WTC11 (cell line): ENCODE measurements around the gene NTRK3. TPM values are rescaled to one million over a fixed set of nuclear protein-coding genes. Genes with fewer than 3 reads are reported as not detected.

Experiments used
- ATAC-seq: fragments of 200-7000 bp; cut with Tn5 transposase; 2 replicates; pipeline ENCODE4 v1.10.0; 2021; ENCODE audit warnings: mild to moderate bottlenecking, moderate library complexity
- CTCF ChIA-PET: fragments of 300-600 bp; sonication (Branson Sonifier 250); formaldehyde crosslinking; loops from one replicate; lab custom pipeline; 2021; ENCODE audit warnings: antibody characterized with exemption; lab: Charles Lee
- POLR2A ChIA-PET: fragments of 350-600 bp; sonication (Branson Sonifier 250); formaldehyde crosslinking; loops from one replicate; lab custom pipeline; 2021; ENCODE audit warnings: antibody characterized with exemption; lab: Charles Lee
- DNase-seq: peaks from one replicate; pipeline ENCODE4 v3.0.0; 2021; ENCODE audit warnings: low spot score
- H3K27ac Mint-ChIP-seq: 2 replicates; pipeline ENCODE4 v1.8.0; 2021; ENCODE audit warnings: mixed read lengths
- H3K27me3 Mint-ChIP-seq: 2 replicates; pipeline ENCODE4 v1.8.0; 2021; ENCODE audit warnings: low read depth, mild to moderate bottlenecking, moderate library complexity, mixed read lengths
- H3K36me3 Mint-ChIP-seq: 2 replicates; pipeline ENCODE4 v1.8.0; 2021; ENCODE audit warnings: mixed read lengths
- H3K4me1 Mint-ChIP-seq: 2 replicates; pipeline ENCODE4 v1.8.0; 2022; ENCODE audit warnings: mixed read lengths
- H3K4me3 Mint-ChIP-seq: 2 replicates; pipeline ENCODE4 v1.8.0; 2021; ENCODE audit warnings: mild to moderate bottlenecking, moderate library complexity, mixed read lengths
- H3K9me3 Mint-ChIP-seq: 2 replicates; pipeline ENCODE4 v1.8.0; 2021; ENCODE audit warnings: mixed read lengths
- AFF4 ChIP-seq: sonication (generic); formaldehyde crosslinking; IDR thresholded peaks from 2 replicates; pipeline ENCODE4 v1.8.1; 2023; ENCODE audit warnings: mild to moderate bottlenecking, missing genetic modification reagents, borderline replicate concordance
- ARID4B ChIP-seq: sonication (generic); formaldehyde crosslinking; IDR thresholded peaks from 2 replicates; pipeline ENCODE4 v1.8.0; 2023; ENCODE audit warnings: missing genetic modification reagents, mild to moderate bottlenecking, borderline replicate concordance
- ATF1 ChIP-seq: sonication (generic); formaldehyde crosslinking; IDR thresholded peaks from 2 replicates; pipeline ENCODE4 v1.8.1; 2023; ENCODE audit warnings: mild to moderate bottlenecking, moderate library complexity, missing genetic modification reagents
- CREM ChIP-seq: sonication (generic); formaldehyde crosslinking; IDR thresholded peaks from 2 replicates; pipeline ENCODE4 v1.8.1; 2022; ENCODE audit warnings: mild to moderate bottlenecking, missing genetic modification reagents, moderate library complexity
- ETV6 ChIP-seq: sonication (generic); formaldehyde crosslinking; IDR thresholded peaks from 2 replicates; pipeline ENCODE4 v1.8.1; 2022; ENCODE audit warnings: mild to moderate bottlenecking, missing genetic modification reagents
- FOXJ3 ChIP-seq: sonication (generic); formaldehyde crosslinking; IDR thresholded peaks from 2 replicates; pipeline ENCODE4 v1.9.0; 2021; ENCODE audit warnings: missing genetic modification reagents, mild to moderate bottlenecking, borderline replicate concordance
- FOXP1 ChIP-seq: sonication (generic); formaldehyde crosslinking; IDR thresholded peaks from 2 replicates; pipeline ENCODE4 v1.8.0; 2022; ENCODE audit warnings: missing genetic modification reagents, mild to moderate bottlenecking, moderate library complexity, borderline replicate concordance
- KAT7 ChIP-seq: sonication (generic); formaldehyde crosslinking; IDR thresholded peaks from 2 replicates; pipeline ENCODE4 v1.8.1; 2023; ENCODE audit warnings: missing genetic modification reagents, mild to moderate bottlenecking, borderline replicate concordance
- OVOL2 ChIP-seq: fragments of 250-450 bp; sonication (Bioruptor Pico); IDR thresholded peaks from 2 replicates; pipeline ENCODE4 v1.9.0; 2021; ENCODE audit warnings: mild to moderate bottlenecking, borderline replicate concordance
- RORB ChIP-seq: fragments of 250-450 bp; sonication (Bioruptor Pico); IDR thresholded peaks from 2 replicates; pipeline ENCODE4 v1.9.0; 2021; ENCODE audit warnings: mild to moderate bottlenecking
- SMAD4 ChIP-seq: sonication (generic); formaldehyde crosslinking; IDR thresholded peaks from 2 replicates; pipeline ENCODE4 v1.8.0; 2022; ENCODE audit warnings: mild to moderate bottlenecking, missing genetic modification reagents
- TEAD4 ChIP-seq: sonication (generic); formaldehyde crosslinking; IDR thresholded peaks from 2 replicates; pipeline ENCODE4 v1.8.0; 2022; ENCODE audit warnings: mild to moderate bottlenecking, missing genetic modification reagents
- total RNA-seq: library from RNA; stranded (reverse); gene quantifications from 3 replicates; pipeline ENCODE4 v1.2.3, GENCODE V29; 2021
- TF ChIP-seq, protein P1 (sequence below): sonication (generic); formaldehyde crosslinking; IDR thresholded peaks from 2 replicates; pipeline ENCODE4 v1.8.1; 2022; ENCODE audit warnings: low read depth, missing genetic modification reagents, borderline replicate concordance
- TF ChIP-seq, protein P2 (sequence below): fragments of 250-450 bp; sonication (Bioruptor Pico); IDR thresholded peaks from 2 replicates; pipeline ENCODE4 v1.8.0; 2021; ENCODE audit warnings: mild to moderate bottlenecking
- TF ChIP-seq, protein P3 (sequence below): sonication (generic); formaldehyde crosslinking; IDR thresholded peaks from 2 replicates; pipeline ENCODE4 v1.8.1; 2023; ENCODE audit warnings: mild to moderate bottlenecking, missing genetic modification reagents, moderate library complexity
- TF ChIP-seq, protein P4 (sequence below): fragments of 250-450 bp; sonication (Bioruptor Pico); IDR thresholded peaks from 2 replicates; pipeline ENCODE4 v1.9.0; 2021; ENCODE audit warnings: moderate library complexity, mild to moderate bottlenecking, inconsistent platforms, borderline replicate concordance
- TF ChIP-seq, protein P5 (sequence below): sonication (generic); formaldehyde crosslinking; IDR thresholded peaks from 2 replicates; pipeline ENCODE4 v1.8.1; 2023; ENCODE audit warnings: mild to moderate bottlenecking, missing genetic modification reagents, moderate library complexity

NTRK3 gene
- total RNA-seq, 1 experiment from 2014 or later = 12.3 TPM

DNA sequence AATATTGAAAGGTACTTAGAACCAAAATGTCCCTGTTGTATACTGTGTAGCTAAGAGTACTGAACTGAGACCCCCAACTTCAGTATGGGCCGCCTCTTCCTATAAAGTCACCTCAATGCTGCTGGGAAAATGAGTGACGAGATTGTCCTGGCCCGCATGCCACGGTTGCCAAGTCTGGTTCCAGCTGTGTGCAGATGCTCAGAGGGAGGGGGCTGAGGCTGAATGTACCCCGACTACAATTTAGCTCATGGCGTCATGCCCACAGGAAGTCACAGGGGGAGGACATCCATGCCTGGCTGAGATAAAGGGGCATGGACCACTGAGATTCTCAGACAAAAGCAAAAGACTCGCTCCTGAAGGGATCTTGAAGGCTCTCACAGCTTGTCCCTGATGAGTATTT, 271.1 kb downstream of the NTRK3 start (continued):
- TF ChIP-seq, protein P1, sequence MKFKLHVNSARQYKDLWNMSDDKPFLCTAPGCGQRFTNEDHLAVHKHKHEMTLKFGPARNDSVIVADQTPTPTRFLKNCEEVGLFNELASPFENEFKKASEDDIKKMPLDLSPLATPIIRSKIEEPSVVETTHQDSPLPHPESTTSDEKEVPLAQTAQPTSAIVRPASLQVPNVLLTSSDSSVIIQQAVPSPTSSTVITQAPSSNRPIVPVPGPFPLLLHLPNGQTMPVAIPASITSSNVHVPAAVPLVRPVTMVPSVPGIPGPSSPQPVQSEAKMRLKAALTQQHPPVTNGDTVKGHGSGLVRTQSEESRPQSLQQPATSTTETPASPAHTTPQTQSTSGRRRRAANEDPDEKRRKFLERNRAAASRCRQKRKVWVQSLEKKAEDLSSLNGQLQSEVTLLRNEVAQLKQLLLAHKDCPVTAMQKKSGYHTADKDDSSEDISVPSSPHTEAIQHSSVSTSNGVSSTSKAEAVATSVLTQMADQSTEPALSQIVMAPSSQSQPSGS (CRISPR knock-in tag) = no peak
- TF ChIP-seq ETV6 (no peak), FOXP1 (CRISPR knock-in tag) (no peak), AFF4 (CRISPR knock-in tag) (no peak), OVOL2 (no peak), SMAD4 (CRISPR knock-in tag) (no peak)
- TF ChIP-seq, protein P2, sequence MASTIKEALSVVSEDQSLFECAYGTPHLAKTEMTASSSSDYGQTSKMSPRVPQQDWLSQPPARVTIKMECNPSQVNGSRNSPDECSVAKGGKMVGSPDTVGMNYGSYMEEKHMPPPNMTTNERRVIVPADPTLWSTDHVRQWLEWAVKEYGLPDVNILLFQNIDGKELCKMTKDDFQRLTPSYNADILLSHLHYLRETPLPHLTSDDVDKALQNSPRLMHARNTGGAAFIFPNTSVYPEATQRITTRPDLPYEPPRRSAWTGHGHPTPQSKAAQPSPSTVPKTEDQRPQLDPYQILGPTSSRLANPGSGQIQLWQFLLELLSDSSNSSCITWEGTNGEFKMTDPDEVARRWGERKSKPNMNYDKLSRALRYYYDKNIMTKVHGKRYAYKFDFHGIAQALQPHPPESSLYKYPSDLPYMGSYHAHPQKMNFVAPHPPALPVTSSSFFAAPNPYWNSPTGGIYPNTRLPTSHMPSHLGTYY = no peak

- Mint-ChIP-seq H3K27me3 (no peaks in the 10 kb centered on the region), H3K36me3 (no peaks in the 10 kb centered on the region), H3K27ac (no peak overlapping the region), H3K4me1 (no peaks in the 10 kb centered on the region), H3K9me3 (peaks cover 9% of the 10 kb centered on the region; the same call in 1 of the 2 replicates), H3K4me3 (no peak overlapping the region)
- ChIA-PET CTCF (no interaction called here), POLR2A (no interaction called here)
- TF ChIP-seq AFF4 (CRISPR knock-in tag) (no peak), TEAD4 (CRISPR knock-in tag) (no peak), KAT7 (CRISPR knock-in tag) (no peak), CREM (no peak), RORB (CRISPR knock-in tag) (no peak), ARID4B (no peak), FOXJ3 (CRISPR knock-in tag) (no peak), ATF1 (CRISPR knock-in tag) (no peak)
- TF ChIP-seq, protein P3, sequence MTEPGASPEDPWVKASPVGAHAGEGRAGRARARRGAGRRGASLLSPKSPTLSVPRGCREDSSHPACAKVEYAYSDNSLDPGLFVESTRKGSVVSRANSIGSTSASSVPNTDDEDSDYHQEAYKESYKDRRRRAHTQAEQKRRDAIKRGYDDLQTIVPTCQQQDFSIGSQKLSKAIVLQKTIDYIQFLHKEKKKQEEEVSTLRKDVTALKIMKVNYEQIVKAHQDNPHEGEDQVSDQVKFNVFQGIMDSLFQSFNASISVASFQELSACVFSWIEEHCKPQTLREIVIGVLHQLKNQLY (CRISPR knock-in tag) = no peak
- TF ChIP-seq, protein P4, sequence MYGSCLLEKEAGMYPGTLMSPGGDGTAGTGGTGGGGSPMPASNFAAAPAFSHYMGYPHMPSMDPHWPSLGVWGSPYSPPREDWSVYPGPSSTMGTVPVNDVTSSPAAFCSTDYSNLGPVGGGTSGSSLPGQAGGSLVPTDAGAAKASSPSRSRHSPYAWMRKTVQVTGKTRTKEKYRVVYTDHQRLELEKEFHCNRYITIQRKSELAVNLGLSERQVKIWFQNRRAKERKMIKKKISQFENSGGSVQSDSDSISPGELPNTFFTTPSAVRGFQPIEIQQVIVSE (CRISPR knock-in tag) = no peak
- TF ChIP-seq, protein P5, sequence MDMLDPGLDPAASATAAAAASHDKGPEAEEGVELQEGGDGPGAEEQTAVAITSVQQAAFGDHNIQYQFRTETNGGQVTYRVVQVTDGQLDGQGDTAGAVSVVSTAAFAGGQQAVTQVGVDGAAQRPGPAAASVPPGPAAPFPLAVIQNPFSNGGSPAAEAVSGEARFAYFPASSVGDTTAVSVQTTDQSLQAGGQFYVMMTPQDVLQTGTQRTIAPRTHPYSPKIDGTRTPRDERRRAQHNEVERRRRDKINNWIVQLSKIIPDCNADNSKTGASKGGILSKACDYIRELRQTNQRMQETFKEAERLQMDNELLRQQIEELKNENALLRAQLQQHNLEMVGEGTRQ (CRISPR knock-in tag) = no peak
- ATAC-seq (no peak), DNase-seq (no peak)
Measured at GRCh38 chr15:87981969-87982368, 274.6 kb downstream of the NTRK3 start.
